ENCODE results near the gene ACOT11.

DNA sequence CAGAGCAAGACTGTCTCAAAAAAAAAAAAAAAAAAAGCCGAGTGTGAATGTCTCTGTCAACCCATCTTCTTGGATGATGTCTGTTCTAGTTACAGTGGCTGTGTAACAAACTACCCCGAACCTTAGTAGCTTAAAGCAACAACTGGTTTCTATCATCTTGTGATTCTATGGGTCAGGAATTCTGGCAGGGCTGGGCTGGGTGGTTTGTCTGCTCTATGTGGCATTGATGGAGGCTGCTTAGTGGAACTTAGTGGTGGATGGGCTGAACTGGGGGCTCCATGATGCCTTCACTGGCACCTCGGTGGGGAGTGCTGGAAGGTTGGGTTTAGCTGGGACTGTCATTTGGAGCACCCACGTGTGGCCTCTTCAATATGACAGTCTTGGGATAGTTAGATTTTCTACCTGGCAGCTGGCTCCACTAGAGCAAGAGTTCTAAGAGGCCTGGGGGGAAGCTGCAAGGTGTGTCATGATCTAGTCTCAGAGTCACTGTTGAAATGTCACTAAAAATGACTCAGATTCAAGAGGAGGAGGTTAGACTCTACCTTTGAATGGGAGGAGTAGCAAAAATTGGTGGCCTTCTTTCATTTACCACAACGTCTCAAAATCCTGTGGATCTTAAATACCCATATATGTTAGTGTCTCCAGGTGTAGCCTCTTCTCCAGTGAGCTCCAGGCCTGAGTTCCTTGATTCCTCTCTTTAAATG, 18.6 kb downstream of the ACOT11 start:
- TF ChIP-seq POLR2A (IDR thresholded peaks at IDR 0.05; ENCODE audit: low read length) (no peak), GATA1 (IDR thresholded peaks at IDR 0.05; ENCODE audit: low read depth, low read length) (no peak)
